ENCODE results near the gene LRRC46.
A peak's percentile ranks its signal among the peaks of the same experiment; 100 is the strongest.

The LRRC46 gene

DNA sequence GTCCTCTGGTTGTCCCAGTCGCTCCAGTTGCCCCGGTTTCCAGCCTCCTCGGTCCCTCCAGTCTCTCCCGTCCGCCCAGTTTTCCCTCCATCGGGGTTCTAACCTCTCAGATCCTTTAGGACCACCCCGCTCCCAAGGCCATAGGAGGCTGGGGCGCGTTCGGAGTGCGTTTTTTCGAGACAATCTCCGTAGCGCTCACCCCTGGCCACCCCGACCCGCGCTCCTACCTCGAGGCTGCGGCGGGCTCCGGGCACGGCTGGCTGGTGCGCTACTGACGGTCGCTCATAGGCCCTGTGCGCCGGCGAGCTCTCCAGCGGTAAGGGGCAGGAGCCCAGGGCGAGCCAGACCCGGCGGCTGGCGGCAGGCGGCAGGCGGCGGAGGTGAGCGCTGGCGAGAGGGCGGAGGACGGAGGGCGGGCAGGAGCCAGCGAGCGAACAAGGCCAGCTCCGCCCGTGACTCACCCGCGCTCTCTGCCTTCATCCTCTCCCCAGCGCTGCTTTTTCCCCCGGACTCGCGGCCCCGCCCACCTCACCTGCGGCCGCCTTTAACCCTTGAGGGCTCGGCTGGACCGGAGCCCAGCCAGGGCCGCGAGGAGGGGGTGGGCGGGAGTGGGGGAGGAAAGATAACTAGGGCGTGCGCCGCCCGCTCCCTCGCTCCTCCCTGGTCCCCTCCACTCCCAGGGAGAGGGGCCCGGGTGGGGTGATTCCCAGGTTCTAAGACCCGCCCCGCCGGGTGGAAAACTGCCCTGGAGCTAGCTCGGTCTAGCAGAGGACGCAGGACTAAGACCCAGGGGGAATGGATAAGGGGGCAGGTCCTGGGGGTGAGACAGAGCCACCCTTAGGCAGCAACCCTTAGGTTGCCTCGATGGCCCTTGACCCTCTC lies 19.5 kb downstream of the LRRC46 start, which contains the start of gene SP6:
SP6 (minus strand) TSS at position 472 of the 882 bp plus-strand sequence. CDS start 2,734 bp downstream, outside the sequence.
- peak; percentile 42 to 52 for DNase-seq (ENCODE audit: low read depth in 2 of 2)

DNA sequence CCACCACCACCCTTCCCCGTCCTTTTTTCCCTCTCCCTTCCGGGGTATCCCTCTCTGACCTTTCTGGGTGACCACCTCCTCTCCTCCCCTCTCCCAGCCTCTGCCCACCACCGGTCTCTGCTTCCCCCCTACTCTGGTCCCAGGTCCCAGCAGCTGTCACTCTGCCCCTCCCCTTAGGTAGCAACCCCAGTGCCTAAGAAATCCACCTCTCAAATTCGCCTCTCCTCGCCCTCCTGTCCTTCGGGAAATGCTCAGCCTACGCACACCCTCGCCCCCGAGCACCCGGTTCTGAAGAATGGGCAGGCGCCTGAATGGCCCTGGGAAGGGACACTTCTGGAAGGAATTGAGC lies 20.3 kb downstream of the LRRC46 start:
- no peak for DNase-seq (ENCODE audit: low read depth in 2 of 2)

GRCh38 chr17:47852113-47852949 lies 20.9 kb downstream of the LRRC46 start:
- DNase-seq (ENCODE audit: low read depth in 2 of 2): no peak

GRCh38 chr17:47853616-47854015 lies 22.1 kb downstream of the LRRC46 start:
- no peak for DNase-seq (ENCODE audit: low read depth in 2 of 2)

DNA sequence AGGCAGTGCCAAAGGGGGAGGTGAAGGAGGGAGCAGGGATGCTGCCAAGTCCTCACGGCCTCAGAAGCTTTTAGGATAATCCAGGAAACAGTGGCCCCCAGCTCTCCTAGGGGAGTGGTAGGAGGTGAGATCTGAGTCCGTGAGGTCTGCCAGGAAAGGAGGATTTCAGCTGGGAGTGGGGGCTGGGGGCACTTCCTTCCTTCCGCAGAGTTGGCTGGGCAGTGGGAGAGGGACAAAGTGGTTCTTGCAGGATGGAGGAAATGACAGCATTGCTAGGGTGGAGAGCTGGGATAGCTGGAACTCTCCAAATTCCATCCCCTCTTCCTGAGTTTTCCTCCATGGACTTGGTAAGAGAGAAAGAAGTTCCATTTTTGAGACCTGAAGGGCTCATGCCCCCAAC lies 24.3 kb downstream of the LRRC46 start:
- DNase-seq (ENCODE audit: low read depth in 2 of 2): no peak

- no peak for DNase-seq (ENCODE audit: low read depth in 2 of 2)
These were observed 25.4 kb downstream of the LRRC46 start for GRCh38 chr17:47856830-47857229.

DNA sequence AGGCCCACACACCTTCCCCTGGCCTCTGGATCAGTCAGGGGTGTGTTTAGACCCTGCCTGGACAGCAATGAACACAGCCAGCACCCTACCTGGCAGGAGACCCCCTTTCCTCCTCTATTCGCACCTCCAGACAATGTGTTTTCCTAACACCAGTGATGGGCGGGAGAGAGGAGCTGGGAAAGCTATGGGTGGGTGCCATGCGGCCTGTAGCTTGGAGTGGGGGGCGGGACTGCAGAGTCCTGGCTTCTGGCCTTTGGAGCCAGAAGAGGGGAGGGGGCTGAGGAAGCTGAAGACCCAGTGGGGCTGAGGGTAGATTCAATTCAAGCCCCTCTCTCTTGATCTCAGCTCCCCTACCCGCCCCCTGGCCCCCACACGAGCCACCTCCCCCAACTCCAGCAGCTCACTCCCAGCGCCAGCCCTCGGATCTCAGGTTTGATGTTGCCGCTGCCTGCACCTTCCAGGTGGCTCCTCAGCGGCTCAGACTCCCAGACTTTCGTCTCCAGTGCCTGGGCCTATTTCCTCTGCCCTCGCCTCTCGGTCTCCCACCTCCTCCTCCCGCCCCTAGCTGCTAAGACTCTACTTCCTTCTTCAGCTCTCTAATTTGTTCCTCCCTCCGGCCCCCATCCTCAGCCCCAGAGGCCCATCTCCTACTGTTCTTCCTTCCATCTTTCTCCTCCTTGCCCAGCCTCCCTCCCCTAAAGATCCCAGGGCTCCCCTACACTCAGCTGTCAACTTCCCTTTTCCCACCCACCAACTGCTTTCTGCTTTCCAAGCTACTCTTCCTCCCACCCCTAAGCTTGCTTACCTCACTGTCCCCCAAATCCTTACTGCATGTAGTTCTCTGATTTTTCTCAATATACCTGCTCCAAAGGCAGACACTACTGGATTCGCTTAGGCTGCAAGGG lies 26.3 kb downstream of the LRRC46 start:
- DNase-seq (ENCODE audit: low read depth in 2 of 2): no peak

- no peak for DNase-seq (ENCODE audit: low read depth in 2 of 2)
These were observed 28.9 kb downstream of the LRRC46 start for GRCh38 chr17:47860386-47860785.

DNA sequence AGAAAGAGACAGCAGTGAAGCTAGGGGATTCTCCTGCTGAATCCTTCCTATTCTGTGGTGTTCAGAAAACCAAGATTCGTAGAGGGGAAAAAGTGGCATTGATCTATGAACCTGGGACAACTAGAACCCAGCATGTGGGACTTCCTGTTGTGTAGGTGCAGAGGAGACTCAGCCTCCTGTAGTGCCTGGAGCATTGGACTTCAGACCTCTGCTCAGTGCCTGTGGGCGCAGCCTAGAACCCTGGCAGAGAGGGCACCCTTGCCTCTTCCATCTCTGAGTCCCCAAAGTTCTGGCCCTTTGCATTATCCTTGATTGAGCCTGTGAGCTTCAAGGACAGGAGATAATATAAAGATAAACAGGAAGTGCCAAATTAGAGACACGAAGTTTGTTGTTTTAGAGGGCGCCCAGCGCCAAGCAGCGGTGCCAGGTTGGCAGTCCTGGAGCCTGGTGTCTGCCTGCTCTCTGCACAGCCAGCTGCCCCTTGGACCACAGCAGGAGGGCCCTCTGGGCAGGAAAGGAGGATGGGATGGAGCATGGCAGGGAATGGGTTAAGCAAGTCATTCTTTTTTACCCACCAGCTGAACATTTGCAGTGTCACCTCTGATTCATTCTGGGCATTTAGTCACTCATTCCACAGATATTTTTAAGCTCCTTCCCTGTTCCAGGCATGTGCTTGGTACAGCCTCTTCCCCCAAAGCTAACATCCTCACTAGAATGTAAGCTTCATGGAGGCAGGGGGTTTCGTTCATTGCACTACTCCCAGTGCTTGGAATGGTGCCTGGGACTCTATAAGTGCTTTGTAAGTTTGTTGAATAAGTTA lies 31.4 kb downstream of the LRRC46 start:
- no peak for DNase-seq (ENCODE audit: low read depth in 2 of 2)

DNA sequence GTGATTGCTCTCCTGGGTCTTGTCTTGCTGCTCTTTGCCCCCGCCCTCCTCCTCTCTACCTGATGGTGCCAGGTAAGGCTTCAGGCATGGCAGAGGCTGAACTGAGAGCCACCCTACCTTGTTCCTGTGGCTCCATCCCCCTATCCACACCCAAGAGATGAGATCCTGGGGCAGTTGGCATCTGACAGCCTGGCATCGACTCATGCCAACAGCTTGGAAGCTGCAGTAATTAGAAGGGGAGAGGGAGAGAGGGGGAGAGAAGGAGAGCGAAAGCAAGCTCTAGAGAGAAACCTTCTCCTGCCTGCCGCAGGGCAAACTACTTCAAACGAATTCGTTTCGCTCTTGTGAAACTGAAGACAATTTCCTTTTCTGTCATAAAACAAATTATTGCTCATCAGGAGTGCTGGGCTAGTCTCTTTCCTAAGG lies 33.3 kb downstream of the LRRC46 start:
- no peak for DNase-seq (ENCODE audit: low read depth in 2 of 2)

- no peak for DNase-seq (ENCODE audit: low read depth in 2 of 2)
These were observed 35.5 kb downstream of the LRRC46 start for GRCh38 chr17:47866941-47867340.

- DNase-seq (ENCODE audit: low read depth in 2 of 2): no peak
These were observed 36.5 kb downstream of the LRRC46 start for GRCh38 chr17:47867813-47868533.

DNA sequence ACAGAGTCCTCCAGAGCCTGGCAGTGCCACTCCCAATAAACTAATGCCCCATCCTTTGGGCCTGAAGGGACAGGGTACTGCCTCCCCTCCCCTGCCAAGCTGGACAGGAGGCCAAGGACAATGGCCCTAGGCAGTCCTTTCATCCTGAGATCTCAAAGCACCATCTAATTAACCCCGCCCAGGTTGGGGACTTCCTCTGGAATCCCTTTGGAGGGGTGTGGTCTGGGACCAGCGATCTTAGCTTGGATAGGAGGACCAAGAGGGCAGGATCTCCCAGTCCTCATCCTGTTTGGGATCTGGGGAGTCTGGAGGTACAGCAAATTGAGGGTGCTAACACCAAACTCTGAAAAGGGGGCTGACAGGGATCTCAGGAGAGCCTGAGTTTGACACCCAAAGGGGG lies 37.6 kb downstream of the LRRC46 start:
- no peak for DNase-seq (ENCODE audit: low read depth in 2 of 2)

DNA sequence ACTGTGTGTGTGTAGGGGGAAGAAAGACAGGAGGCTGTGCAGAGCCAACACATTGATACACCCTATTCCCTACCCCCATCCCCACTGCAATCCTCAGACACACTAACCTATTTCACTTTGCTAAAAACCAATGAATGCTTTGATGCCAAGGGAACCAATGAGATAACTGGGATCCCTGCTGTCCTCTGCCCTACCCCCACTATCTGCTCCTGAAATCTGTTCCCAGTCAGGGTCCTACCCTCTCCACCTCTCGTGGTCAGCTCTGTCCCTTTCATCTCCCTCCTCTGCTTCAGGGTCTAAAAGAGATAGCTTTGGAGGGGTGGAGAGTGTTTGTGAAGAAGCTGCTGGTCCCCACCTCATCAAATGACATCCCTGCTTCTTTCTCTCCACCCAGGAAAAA lies 38.6 kb downstream of the LRRC46 start:
- no peak for DNase-seq (ENCODE audit: low read depth in 2 of 2)

DNA sequence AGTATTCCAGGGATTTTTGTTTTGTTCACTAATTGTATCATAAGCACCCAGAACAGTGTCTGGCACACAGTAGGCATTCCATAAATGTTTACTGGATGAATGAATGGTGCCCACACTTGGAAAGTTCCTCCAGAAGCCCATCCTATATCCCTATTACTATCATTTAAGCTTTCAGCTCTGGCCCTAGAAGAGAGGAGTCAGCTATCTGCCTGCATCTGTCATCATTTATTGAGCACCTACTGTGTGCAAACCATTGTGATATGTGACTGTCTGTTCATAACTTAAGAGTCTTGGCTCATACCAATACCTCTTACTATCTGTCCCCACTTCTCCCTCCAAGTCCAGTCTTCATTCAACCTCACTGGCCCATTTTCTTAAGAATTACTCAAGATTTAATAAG lies 39.6 kb downstream of the LRRC46 start:
- DNase-seq (ENCODE audit: low read depth in 2 of 2): no peak

- no peak for DNase-seq (ENCODE audit: low read depth in 2 of 2)
These were observed 40.7 kb downstream of the LRRC46 start for GRCh38 chr17:47872019-47872650.

GRCh38 chr17:47872651-47873161 lies 41.2 kb downstream of the LRRC46 start:
- no peak for DNase-seq (ENCODE audit: low read depth in 2 of 2)

DNA sequence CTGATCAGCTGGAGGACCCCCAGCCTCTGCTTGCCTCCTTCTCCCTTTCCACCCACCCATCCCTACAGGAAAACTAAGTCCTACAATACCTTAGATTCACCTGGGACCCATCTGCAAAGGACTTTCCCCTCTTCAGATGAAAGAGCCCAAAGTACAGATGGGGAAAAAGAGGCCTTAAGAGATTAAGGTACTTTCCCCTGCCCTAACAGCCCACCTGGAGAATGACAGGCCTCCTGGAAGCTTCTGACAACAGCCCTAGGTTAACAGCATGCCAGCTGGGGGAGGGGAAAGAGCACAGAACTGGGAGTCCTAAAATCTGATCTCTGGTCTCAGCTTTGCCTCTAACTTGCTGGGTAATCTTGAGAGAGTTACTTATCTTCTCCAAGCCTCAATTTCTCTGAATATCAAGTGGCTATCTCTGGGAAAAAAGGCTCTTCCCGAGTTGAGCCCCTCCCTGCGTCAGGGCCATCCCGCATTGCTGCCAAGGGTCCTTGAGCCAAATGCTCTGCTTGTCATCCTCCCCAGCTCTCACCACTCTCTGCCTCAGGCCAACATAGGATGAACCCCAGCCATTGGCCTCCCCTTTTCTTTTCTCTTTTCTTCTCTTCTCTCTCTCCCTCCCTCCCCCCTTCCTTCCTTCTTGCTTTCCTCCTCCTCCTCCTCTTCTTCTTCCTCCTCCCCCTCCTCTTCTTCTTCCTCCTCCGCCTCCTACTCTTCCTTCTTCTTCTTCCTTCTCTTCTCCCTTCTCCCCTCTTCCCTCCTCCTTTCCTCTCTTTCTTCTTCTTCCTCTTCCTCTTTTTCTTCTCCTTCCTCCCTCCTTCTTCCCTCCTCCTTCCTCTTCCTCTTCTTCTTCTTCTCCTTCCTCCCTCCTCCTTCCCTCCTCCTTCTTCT lies 42.0 kb downstream of the LRRC46 start:
- no peak for DNase-seq (ENCODE audit: low read depth in 2 of 2)
